Nephron (organoid): Measurements from ENCODE around the gene JMY.

Experiments
- H3K27ac Mint-ChIP-seq, 3 experiments: 2 replicates each; pipeline ENCODE4 v1.8.0; 2020; ENCODE audit warnings: mixed read lengths in 3 of 3, mild to moderate bottlenecking in 2 of 3, moderate library complexity in 1 of 3
- H3K27me3 Mint-ChIP-seq: 2 replicates; pipeline ENCODE4 v1.8.0; 2021; ENCODE audit warnings: low read depth, mild to moderate bottlenecking, moderate library complexity, mixed read lengths
- H3K36me3 Mint-ChIP-seq: 2 replicates; pipeline ENCODE4 v1.8.0; 2020; ENCODE audit warnings: low read depth, mixed read lengths
- H3K4me1 Mint-ChIP-seq: 2 replicates; pipeline ENCODE4 v1.8.0; 2020; ENCODE audit warnings: mixed read lengths
- H3K4me3 Mint-ChIP-seq, 3 experiments: 2 replicates each; pipeline ENCODE4 v1.8.0; 2020; ENCODE audit warnings: mild to moderate bottlenecking in 3 of 3, mixed read lengths in 3 of 3, moderate library complexity in 2 of 3
- H3K9me3 Mint-ChIP-seq: 2 replicates; pipeline ENCODE4 v1.8.0; 2020; ENCODE audit warnings: mixed read lengths
- TF ChIP-seq, protein P1 (sequence below), 3 experiments: fragments of 200-600 bp; sonication (generic); IDR thresholded peaks; one replicate each; pipeline ENCODE4 v1.5.0; 2021; ENCODE audit warnings: antibody characterized with exemption in 3 of 3; ENCODE audit not compliant: unreplicated experiment in 3 of 3

JMY gene

DNA sequence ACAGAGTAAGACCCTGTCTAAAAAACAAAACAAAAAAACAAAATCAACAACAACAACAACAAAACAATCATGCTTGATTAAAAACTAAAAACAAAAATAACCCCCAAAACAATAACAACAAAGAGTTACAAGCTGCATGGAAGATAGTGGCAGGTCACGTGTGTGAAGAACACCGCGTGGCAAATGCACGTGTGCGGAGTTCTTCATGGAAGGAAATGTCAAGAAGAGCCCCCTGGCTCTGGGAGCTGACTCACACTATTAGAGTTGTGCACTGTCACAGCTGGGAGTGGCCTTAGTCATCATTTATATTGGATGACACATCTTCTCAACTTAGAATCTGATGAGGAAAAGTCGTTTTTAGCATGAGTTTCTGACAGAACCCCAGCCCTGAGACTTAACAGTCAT is 110.5 kb downstream of the JMY start:
- H3K36me3 Mint-ChIP-seq, result no peaks in the 10 kb centered on the region
- H3K27ac Mint-ChIP-seq, result no peak overlapping the region
- TF ChIP-seq, protein P1, sequence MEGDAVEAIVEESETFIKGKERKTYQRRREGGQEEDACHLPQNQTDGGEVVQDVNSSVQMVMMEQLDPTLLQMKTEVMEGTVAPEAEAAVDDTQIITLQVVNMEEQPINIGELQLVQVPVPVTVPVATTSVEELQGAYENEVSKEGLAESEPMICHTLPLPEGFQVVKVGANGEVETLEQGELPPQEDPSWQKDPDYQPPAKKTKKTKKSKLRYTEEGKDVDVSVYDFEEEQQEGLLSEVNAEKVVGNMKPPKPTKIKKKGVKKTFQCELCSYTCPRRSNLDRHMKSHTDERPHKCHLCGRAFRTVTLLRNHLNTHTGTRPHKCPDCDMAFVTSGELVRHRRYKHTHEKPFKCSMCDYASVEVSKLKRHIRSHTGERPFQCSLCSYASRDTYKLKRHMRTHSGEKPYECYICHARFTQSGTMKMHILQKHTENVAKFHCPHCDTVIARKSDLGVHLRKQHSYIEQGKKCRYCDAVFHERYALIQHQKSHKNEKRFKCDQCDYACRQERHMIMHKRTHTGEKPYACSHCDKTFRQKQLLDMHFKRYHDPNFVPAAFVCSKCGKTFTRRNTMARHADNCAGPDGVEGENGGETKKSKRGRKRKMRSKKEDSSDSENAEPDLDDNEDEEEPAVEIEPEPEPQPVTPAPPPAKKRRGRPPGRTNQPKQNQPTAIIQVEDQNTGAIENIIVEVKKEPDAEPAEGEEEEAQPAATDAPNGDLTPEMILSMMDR (IDR thresholded peaks at IDR 0.05; ENCODE audit: unreplicated experiment in 3 of 3), result no peak
- no peaks in the 10 kb centered on the region for H3K27me3 Mint-ChIP-seq
- H3K9me3 Mint-ChIP-seq, result peaks cover 4% of the 10 kb centered on the region
- no peak overlapping the region for H3K4me3 Mint-ChIP-seq
- no peaks in the 10 kb centered on the region for H3K4me1 Mint-ChIP-seq

DNA sequence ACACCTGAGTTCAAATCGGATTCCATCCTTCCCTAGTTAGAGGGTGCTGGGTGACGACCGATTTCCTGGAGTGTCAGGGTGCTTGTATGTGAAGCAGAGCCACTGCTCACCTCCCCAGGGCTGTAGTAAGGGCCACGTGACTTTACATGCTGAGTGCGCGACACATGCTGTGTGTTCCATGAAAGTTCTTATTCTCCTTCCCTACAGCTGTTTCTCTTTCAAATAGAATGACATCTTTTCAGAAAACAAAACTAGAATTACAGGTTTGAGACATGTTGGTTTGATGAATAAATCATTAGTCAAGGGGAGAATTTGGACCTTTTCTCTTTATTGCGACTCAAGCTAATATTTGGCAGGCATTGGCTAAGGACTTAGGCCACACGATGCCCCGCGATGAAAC is 113.1 kb downstream of the JMY start:
- H3K36me3 Mint-ChIP-seq, result no peaks in the 10 kb centered on the region
- no peak overlapping the region for H3K27ac Mint-ChIP-seq
- H3K4me1 Mint-ChIP-seq, result no peaks in the 10 kb centered on the region
- no peak overlapping the region for H3K4me3 Mint-ChIP-seq
- peaks cover 8% of the 10 kb centered on the region for H3K9me3 Mint-ChIP-seq
- TF ChIP-seq, protein P1 (IDR thresholded peaks at IDR 0.05; ENCODE audit: unreplicated experiment in 3 of 3), result no peak
- H3K27me3 Mint-ChIP-seq, result no peaks in the 10 kb centered on the region

DNA sequence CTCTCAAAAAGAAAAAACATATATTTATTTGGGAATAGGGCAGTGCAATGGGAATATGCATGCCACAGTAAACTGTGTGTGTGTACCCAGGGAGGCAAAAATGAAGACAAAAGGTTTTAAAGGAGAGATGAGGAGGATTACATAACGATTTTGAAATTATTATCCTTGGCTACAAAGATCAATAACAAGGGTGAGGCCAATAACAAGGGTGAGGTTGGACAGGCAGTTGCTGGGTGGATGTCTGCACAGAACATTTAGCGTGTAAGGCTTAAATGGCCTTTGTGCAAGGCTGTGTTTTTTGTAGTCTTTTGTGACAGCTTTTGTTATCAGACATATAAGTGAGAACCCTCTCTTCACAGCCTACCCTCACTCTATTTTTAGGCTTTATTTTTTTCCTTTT is 114.0 kb downstream of the JMY start:
- no peak overlapping the region for H3K27ac Mint-ChIP-seq
- TF ChIP-seq, protein P1 (IDR thresholded peaks at IDR 0.05; ENCODE audit: unreplicated experiment in 3 of 3), result no peak

DNA sequence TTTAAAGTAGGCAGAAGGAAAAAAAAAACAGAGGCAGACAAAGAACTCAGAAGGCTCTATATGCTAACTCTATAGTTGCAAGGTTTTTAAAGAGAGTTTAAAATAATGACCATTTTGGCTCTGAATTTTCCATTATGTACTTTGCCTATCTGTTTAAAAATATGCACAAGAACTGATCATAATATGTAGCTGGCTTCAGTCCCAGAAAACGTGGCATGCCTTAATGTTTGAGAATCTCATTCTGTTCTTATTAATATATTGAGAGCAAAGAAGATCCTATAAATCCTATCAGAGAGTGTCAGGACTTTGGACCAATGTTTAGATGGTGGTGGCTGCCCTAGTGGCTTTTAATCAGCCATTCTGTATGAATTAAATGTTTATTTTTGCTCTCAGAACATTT is 121.5 kb downstream of the JMY start:
- no peaks in the 10 kb centered on the region for H3K36me3 Mint-ChIP-seq
- H3K4me1 Mint-ChIP-seq, result peaks cover 7% of the 10 kb centered on the region
- H3K9me3 Mint-ChIP-seq, result peaks cover 3% of the 10 kb centered on the region
- H3K27ac Mint-ChIP-seq, result peak overlapping the region; percentile 14 to 68 (median 57)
- no peak overlapping the region for H3K4me3 Mint-ChIP-seq
- TF ChIP-seq, protein P1 (IDR thresholded peaks at IDR 0.05; ENCODE audit: unreplicated experiment in 3 of 3), result no peak
- peaks cover 4% of the 10 kb centered on the region for H3K27me3 Mint-ChIP-seq

More for the DNA sequence above, 114.0 kb downstream of the JMY start:
- no peaks in the 10 kb centered on the region for H3K4me1 Mint-ChIP-seq
- H3K9me3 Mint-ChIP-seq, result peaks cover 8% of the 10 kb centered on the region
- H3K4me3 Mint-ChIP-seq, result no peak overlapping the region
- H3K36me3 Mint-ChIP-seq, result no peaks in the 10 kb centered on the region
- no peaks in the 10 kb centered on the region for H3K27me3 Mint-ChIP-seq
